ENCODE measurements around the gene CEP112.

GRCh38 chr17:65925606-65926307 lies 266.2 kb downstream of the CEP112 start:
- TF ChIP-seq, protein P1, sequence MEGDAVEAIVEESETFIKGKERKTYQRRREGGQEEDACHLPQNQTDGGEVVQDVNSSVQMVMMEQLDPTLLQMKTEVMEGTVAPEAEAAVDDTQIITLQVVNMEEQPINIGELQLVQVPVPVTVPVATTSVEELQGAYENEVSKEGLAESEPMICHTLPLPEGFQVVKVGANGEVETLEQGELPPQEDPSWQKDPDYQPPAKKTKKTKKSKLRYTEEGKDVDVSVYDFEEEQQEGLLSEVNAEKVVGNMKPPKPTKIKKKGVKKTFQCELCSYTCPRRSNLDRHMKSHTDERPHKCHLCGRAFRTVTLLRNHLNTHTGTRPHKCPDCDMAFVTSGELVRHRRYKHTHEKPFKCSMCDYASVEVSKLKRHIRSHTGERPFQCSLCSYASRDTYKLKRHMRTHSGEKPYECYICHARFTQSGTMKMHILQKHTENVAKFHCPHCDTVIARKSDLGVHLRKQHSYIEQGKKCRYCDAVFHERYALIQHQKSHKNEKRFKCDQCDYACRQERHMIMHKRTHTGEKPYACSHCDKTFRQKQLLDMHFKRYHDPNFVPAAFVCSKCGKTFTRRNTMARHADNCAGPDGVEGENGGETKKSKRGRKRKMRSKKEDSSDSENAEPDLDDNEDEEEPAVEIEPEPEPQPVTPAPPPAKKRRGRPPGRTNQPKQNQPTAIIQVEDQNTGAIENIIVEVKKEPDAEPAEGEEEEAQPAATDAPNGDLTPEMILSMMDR (IDR thresholded peaks at IDR 0.05): no peak
- TF ChIP-seq POLR2AphosphoS5 (IDR thresholded peaks at IDR 0.05; ENCODE audit: low read depth, low read length) (no peak), SIN3A (IDR thresholded peaks at IDR 0.05; ENCODE audit: borderline replicate concordance, insufficient read depth, low read depth, low read length) (no peak)
- TF ChIP-seq, protein P2, sequence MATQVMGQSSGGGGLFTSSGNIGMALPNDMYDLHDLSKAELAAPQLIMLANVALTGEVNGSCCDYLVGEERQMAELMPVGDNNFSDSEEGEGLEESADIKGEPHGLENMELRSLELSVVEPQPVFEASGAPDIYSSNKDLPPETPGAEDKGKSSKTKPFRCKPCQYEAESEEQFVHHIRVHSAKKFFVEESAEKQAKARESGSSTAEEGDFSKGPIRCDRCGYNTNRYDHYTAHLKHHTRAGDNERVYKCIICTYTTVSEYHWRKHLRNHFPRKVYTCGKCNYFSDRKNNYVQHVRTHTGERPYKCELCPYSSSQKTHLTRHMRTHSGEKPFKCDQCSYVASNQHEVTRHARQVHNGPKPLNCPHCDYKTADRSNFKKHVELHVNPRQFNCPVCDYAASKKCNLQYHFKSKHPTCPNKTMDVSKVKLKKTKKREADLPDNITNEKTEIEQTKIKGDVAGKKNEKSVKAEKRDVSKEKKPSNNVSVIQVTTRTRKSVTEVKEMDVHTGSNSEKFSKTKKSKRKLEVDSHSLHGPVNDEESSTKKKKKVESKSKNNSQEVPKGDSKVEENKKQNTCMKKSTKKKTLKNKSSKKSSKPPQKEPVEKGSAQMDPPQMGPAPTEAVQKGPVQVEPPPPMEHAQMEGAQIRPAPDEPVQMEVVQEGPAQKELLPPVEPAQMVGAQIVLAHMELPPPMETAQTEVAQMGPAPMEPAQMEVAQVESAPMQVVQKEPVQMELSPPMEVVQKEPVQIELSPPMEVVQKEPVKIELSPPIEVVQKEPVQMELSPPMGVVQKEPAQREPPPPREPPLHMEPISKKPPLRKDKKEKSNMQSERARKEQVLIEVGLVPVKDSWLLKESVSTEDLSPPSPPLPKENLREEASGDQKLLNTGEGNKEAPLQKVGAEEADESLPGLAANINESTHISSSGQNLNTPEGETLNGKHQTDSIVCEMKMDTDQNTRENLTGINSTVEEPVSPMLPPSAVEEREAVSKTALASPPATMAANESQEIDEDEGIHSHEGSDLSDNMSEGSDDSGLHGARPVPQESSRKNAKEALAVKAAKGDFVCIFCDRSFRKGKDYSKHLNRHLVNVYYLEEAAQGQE (IDR thresholded peaks at IDR 0.05; ENCODE audit: insufficient read depth in 1 of 2, low read depth in 2 of 2, low read length in 1 of 2): no peak
